ENCODE results near the gene ACVR2B.
"Not testable (repeated sequence)": the region's sequence is repeated elsewhere in the genome, so short reads cannot be mapped to it uniquely, and the experiment has no call there.

Gene ACVR2B

DNA sequence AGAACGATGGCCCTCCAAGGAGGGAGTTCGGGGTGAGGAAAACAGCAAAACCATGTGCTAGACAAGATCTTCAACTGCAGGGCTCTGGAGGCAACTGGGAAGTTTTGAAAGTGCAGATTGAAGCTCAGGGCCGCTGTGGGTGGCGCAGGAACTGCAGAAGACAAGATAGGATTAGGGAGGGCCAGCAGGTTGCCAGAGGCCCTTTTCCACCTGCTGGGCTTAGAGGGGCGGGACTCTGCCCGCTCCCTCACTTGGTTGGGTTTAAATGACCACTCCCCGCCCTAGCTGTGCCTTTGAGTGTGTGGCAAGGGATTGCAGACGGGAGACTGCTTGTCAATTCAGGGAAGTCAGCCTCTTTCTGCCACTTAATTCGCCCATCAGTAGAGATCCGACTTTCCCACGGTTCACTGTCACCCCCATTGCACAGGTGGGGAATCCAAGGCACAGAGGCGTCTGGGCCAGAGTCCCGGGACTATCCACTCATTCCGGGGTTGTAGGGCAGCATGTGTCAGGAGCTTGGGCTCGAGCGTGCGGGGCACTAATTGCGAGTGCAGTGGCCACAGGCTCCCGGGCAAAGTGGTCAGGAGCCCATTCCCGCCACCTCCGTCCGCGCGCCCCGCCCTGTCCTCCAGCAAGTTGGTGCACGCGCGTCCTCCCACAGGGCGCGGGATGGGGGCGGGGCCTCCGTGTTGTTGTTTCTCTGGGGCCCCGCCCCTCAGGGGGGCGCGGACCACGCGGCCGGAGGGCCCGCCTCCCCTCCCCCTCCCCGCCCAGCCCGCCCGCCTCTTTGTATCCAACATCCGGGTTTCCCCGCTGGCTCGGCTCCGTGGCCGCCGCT is at the start of gene ACVR2B:
ACVR2B (plus strand) TSS at position 816 of the 838 bp plus-strand sequence. CDS start 433 bp downstream, outside the sequence.
- DNase-seq (ENCODE audit: low read depth) = peak; percentile 41

DNA sequence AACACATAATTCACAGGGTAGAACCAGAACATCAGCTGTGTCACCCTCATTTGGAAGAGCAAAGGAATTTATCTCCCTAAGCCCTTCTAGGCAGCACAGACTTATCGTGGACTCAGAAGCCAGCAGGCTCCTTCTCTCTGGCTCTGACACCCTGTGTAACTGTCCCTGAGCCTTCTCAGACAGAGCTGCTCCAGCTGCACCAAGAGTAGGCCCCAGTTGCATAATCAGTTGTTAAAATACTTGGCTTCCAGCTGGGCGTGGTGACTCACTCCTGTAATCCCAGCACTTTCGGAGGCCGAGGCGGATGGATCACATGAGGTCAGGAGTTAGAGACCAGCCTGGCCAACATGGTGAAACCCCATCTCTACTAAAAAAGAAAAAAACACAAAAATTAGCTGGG is 49.4 kb upstream of the ACVR2B start:
- no peak for DNase-seq (ENCODE audit: low read depth)

DNA sequence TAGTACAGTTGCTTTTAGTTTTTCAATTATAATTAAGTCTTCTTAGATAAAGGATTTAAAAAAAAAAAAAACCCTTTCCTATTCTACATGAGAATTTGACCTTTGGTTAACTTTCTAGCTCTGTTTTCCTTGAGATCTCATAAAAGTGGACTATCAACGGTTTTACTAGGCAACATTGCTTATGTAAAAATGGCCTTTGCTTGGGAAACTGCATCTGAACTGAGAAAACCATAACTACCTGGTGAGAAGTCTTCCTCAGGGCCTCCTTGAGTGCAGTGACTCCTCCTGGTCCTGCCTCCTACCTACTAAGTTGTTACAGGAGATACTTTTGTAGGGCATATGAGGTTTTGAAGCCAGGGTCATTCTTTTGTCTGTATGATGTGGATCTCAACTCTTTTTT is 42.1 kb upstream of the ACVR2B start:
- no peak for DNase-seq (ENCODE audit: low read depth)

- DNase-seq (ENCODE audit: low read depth) = not testable (repeated sequence)
Measured at GRCh38 chr3:38420758-38421157, 32.9 kb upstream of the ACVR2B start.

DNA sequence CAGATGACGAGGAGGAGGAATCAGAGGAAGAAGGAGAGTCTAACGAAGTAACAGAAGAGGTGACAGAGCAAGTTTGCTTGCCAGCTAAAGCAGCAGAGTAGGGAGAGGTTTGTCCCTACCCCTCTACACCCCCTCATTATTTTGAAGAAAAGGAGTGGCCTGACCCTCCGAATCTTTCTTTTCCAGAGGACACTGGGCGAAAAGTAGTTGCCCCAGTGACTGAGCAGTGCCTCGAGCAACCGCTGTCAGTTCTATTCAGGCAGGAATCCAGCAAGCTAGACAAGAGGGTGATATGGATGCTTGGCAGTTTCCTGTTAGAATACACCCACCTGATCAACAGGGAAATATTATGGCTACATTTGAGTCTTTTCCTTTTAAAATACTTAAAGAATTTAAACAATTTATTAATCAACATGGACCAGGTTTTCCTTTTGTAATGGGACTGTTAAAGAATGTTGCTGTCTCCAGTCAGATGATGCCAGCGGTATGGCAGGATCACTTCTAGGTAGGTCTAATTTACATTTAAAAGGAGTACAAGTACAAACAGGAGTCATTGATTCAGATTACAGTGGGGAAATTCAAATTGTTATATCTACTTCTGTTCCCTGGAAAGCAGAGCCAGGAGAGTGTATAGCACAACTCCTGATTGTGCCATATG is 31.9 kb upstream of the ACVR2B start:
- no peak for DNase-seq (ENCODE audit: low read depth)

- DNase-seq (ENCODE audit: low read depth) = not testable (repeated sequence)
Measured at GRCh38 chr3:38426798-38427426, 26.8 kb upstream of the ACVR2B start.

DNA sequence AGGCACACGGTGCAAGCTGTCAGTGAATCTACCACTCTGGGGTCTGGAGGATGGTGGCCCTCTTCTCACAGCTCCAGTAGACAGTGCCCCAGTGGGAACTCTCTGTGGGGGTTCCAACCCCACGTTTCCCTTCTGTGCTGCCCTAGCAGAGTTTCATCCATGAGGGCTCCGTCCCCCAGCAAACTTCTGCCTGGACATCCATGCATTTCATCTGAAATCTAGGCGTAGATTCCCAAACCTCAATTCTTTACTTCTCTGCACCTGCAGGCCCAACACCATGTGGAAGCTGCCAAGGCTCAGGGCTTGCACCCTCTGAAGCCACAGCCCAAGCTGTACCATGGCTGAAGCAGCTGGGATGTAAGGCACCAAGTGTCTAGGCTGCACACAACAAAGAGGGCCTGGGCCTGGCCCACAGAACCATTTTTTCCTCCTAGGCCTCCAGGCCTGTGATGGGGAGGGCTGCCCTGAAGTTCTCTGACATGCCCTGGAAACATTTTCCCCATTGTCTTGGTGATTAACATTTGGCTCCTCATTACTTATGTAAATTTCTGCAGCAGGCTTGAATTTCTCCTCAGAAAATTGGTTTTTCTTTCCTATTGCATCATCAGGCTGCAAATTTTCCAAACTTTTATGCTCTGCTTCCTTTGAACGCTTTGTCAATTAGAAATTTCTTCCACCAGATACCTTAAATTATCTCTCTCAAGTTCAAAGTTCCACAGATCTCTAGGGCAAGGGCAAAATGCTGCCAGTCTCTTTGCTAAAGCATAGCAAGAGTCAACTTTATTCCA is 20.6 kb upstream of the ACVR2B start:
- DNase-seq (ENCODE audit: low read depth) = not testable (repeated sequence)

DNA sequence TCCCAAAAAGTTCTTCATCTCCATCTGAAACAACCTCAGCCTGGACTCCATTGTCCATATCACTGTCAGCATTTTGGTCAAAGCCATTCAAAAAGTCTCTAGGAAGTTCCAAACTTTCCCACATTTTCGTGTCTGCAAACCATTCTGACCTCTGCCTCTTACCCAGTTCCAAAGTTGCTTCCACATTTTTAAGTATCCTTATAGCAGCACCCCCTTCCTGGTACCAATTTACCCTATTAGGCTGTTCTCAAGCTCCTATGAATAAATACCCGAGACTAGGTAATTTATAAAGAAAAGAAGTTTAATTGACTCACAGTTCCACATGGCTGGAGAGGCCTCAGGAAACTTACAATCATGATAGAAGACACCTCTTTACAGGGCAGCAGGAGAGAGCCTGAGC is 20.0 kb upstream of the ACVR2B start:
- not testable (repeated sequence) for DNase-seq (ENCODE audit: low read depth)

DNA sequence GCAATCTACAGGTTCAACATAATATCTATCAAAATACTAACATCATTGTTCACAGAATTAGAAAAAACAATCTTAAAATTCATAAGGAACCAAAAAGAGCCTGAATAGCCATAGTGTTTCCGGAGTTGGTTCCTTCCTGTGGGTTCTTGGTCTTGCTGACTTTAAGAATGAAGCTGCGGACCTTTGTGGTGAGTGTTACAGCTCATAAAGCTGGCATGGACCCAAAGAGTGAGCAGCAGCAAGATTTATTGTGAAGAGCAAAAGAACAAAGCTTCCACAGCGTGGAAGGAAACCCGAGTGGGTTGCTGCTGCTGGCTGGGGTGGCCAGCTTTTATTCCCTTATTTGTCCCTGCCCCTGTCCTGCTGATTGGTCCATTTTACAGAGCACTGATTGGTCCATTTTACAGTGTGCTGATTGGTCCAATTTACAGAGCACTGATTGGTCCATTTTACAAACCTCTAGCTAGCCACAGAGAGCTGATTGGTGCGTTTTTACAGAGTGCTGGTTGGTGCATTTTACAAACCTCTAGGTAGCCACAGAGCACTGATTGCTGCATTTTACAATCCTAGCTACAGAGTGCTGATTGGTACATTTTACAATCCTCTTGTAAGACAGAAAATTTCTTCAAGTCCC is 15.1 kb upstream of the ACVR2B start:
- not testable (repeated sequence) for DNase-seq (ENCODE audit: low read depth)

GRCh38 chr3:38443205-38443604 is 10.5 kb upstream of the ACVR2B start:
- DNase-seq (ENCODE audit: low read depth) = not testable (repeated sequence)

DNA sequence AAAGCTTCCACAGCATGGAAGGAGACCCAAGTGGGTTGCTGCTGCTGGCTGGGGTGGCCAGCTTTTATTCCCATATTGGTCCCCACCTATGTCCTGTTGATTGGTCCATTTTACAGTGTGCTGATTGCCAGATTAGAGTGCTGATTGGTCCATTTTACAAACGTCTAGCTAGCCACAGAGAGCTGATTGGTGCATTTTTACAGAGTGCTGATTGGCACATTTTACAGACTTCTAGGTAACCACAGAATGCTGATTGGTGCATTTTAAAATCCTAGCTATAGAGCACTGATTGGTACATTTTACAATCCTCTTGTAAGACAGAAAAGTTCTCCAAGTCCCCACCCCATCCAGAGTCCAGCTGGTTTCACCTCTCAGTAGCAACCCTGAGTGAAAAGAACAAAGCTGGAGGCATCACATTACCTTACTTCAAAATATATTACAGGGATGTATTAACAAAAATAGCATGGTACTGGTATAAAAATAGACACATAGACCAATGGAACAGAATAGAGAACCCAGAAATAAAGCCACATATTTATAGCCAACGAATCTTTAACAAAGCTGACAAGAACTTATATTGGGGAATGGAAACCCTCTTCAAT is 7.5 kb upstream of the ACVR2B start:
- no peak for DNase-seq (ENCODE audit: low read depth)

DNA sequence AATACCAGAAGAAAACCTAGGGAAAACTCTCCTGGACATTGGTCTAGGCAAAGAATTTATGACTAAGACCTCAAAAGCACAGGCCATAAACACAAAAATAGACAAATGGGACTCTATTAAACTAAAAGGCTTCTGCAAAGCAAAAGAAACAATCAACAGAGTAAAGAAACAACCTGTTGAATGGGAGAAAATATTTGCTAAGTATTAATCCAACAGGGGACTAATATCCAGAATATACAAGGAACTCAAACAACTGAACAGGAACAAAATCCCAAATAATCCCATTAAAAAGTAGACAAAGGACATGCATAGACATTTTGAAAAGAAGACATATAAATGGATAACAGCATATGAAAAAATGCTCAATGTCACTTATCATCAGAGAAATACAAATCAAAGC is 6.9 kb upstream of the ACVR2B start:
- no peak for DNase-seq (ENCODE audit: low read depth)

GRCh38 chr3:38450853-38451252 is 2.8 kb upstream of the ACVR2B start:
- DNase-seq (ENCODE audit: low read depth) = no peak

GRCh38 chr3:38453913-38454177 is 155 bp downstream of the ACVR2B start:
- DNase-seq (ENCODE audit: low read depth) = no peak

- DNase-seq (ENCODE audit: low read depth) = no peak
Measured at GRCh38 chr3:38454178-38454883, 641 bp downstream of the ACVR2B start.

DNA sequence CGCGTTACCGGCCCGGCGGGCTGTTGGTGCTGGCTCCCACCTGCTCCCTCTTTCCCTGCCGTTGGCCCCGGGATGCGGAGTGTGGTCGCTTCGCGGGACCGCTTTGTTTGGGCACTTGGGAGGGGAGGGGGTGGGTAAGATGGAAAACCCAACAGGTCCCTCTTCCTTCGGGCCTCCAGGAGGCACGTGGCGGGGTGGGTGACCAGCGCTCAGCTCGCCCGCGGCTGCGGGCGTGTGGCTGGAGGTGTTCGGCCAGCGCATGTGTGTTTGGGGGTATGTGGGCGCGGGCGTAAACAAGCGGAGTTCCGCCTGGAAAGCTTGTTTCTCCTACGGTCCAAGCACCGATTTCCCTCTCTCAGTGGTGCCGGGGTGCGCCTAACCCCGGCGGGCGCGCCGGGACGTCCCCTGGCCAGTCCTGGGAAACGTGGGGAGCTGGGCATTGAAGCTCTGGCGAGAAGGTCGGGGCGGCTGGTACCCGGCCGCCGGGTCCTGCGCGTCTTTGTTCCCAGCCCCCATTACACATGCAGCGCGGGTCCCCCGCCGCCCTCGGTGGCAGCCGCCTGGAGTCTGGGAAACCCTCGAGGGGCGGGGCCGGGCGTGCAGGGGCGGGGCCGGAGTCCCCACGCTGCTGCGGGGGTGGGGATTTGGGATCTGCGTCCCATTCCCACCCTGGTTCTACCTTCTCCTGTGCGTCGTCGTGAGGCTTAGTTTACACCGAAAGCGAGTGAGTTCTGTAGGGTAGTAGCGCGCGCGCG is 1.4 kb downstream of the ACVR2B start:
- no peak for DNase-seq (ENCODE audit: low read depth)

GRCh38 chr3:38455639-38456430 is 2.1 kb downstream of the ACVR2B start:
- no peak for DNase-seq (ENCODE audit: low read depth)

DNA sequence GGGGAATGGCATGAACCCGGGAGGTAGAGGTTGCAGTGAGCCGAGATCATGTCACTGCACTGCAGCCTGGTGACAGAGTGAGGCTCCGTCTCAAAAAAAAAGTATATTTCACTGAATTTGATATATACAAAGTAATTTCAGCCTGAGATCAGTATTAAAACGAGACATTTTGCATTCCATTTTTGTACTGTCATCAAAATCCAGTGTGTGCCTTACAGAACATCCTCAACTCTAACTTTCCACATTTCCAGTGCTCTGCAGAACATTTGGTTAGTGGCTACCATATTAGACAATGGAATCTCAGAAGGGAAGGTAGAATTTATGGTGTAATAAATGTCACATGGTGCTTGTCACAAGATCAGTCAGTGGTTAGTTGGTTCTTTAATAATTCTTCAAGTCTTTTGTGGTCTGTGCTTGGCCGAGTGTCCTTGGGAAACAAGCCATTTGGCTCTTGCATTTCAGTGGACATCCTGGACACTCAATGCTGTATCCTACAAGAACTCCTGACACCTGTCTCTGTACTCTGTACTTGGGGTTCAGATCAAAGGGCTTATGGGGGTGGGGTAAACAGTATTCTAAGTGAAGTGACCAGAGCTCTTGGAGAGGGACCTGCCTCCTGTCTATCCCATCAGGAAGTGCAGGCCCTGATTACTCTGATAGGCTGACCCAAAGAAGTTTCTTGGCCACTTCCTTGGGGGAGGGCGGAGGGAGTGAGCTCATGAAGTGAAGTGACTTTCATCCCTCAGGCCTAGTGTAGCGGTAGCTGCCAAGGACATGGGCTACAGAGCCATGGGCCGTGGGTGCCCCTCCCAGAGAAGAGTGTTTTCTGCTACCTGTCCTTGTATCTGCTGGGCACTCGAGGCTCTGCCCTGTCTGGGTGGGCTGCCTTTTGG is 3.7 kb downstream of the ACVR2B start:
- DNase-seq (ENCODE audit: low read depth) = no peak

All from activated gamma-delta T cell treated with anti-CD3 and anti-CD28 coated beads, Interleukin-2, amount 50 U/mL, for 16 hours (primary cell).